ENCODE results near the gene PTPRD. TPM values are rescaled to one million over a fixed set of nuclear protein-coding genes. Genes with fewer than 3 reads are reported as not detected.

The PTPRD gene
- total RNA-seq, 1 experiment from 2014 or later: 69.6 TPM

- no peak for TF ChIP-seq STAT6 (CRISPR knock-in tag; conservative IDR thresholded peaks at IDR 0.05; ENCODE audit: low read depth)
- no peak for TF ChIP-seq ZNF423 (CRISPR knock-in tag; IDR thresholded peaks at IDR 0.05)
These were observed 1932.6 kb downstream of the PTPRD start (continued) for GRCh38 chr9:8680157-8680556.

- ChIA-PET POLR2A (no interaction called here), CTCF (no interaction called here)
These were observed 1933.4 kb downstream of the PTPRD start for GRCh38 chr9:8679371-8679822.

GRCh38 chr9:8677741-8678140 is 1935.1 kb downstream of the PTPRD start:
- no peak for DNase-seq (ENCODE audit: low spot score)
- Mint-ChIP-seq H3K27me3 (ENCODE audit: low read depth) (no peaks in the 10 kb centered on the region), H3K4me3 (no peak overlapping the region), H3K9me3 (no peaks in the 10 kb centered on the region), H3K36me3 (no peaks in the 10 kb centered on the region), H3K27ac (0 out of 2 replicates have a peak overlapping the region, but pooled peaks have one; percentile 3), H3K4me1 (peaks cover 45% of the 10 kb centered on the region)
- TF ChIP-seq SOX15 (CRISPR knock-in tag; IDR thresholded peaks at IDR 0.05) (no peak), TP53 (CRISPR knock-in tag; IDR thresholded peaks at IDR 0.05) (no peak), ZBTB21 (CRISPR knock-in tag; IDR thresholded peaks at IDR 0.05; ENCODE audit: borderline replicate concordance) (no peak), ZNF121 (CRISPR knock-in tag; IDR thresholded peaks at IDR 0.05) (no peak), ATF2 (CRISPR knock-in tag; IDR thresholded peaks at IDR 0.05; ENCODE audit: borderline replicate concordance, low read depth) (no peak), CREM (CRISPR knock-in tag; IDR thresholded peaks at IDR 0.05) (no peak), NFE2L1 (CRISPR knock-in tag; IDR thresholded peaks at IDR 0.05) (no peak), TCF7 (CRISPR knock-in tag; IDR thresholded peaks at IDR 0.05; ENCODE audit: low read depth) (no peak), GABPB1 (CRISPR knock-in tag; IDR thresholded peaks at IDR 0.05) (no peak), ZNF281 (CRISPR knock-in tag; IDR thresholded peaks at IDR 0.05) (no peak), ZNF263 (CRISPR knock-in tag; IDR thresholded peaks at IDR 0.05; ENCODE audit: low read depth) (no peak), ZNF416 (CRISPR knock-in tag; IDR thresholded peaks at IDR 0.05) (no peak), FOXP1 (CRISPR knock-in tag; IDR thresholded peaks at IDR 0.05; ENCODE audit: borderline replicate concordance) (no peak), HMGXB4 (CRISPR knock-in tag; IDR thresholded peaks at IDR 0.05) (no peak), ZNF232 (CRISPR knock-in tag; IDR thresholded peaks at IDR 0.05) (no peak), NFATC4 (CRISPR knock-in tag; IDR thresholded peaks at IDR 0.05) (no peak)
- CTCF ChIA-PET: no interaction called here
- POLR2A ChIA-PET: no interaction called here
- ATAC-seq: peak; percentile 77

More at GRCh38 chr9:8679371-8679822, 1933.4 kb downstream of the PTPRD start:
- Mint-ChIP-seq H3K4me3 (no peak overlapping the region), H3K9me3 (no peaks in the 10 kb centered on the region), H3K27ac (no peak overlapping the region), H3K36me3 (no peaks in the 10 kb centered on the region), H3K4me1 (peaks cover 53% of the 10 kb centered on the region), H3K27me3 (ENCODE audit: low read depth) (no peaks in the 10 kb centered on the region)
- DNase-seq (ENCODE audit: low spot score) (no peak), ATAC-seq (peak; percentile 42; the same call in 1 of the 2 replicates)
- no peak for TF ChIP-seq MYBL2 (CRISPR knock-in tag; IDR thresholded peaks at IDR 0.05)
- TF ChIP-seq JAZF1 (CRISPR knock-in tag; IDR thresholded peaks at IDR 0.05): no peak
- TF ChIP-seq CBFB (CRISPR knock-in tag; IDR thresholded peaks at IDR 0.05; ENCODE audit: low read depth): no peak
- TF ChIP-seq TEAD4 (CRISPR knock-in tag; IDR thresholded peaks at IDR 0.05): no peak
- no peak for TF ChIP-seq ZSCAN18 (CRISPR knock-in tag; IDR thresholded peaks at IDR 0.05)
